Left renal pelvis (tissue), 4 donors: ENCODE results near the gene CFAP126. TPM values are rescaled to one million over a fixed set of nuclear protein-coding genes. Genes with fewer than 3 reads are reported as not detected.
A peak's percentile ranks its signal among the peaks of the same experiment; 100 is the strongest.
"Not testable (repeated sequence)": the region's sequence is repeated elsewhere in the genome, so short reads cannot be mapped to it uniquely, and the experiment has no call there.

ENCODE experiments used
- DNase-seq, 4 donors: peaks; one replicate each; pipeline ENCODE4 v3.0.0-alpha.2; 2013; ENCODE audit warnings: low read depth in 4 of 4, low spot score in 3 of 4
- polyA plus RNA-seq, 4 donors: library from polyadenylated mRNA; unstranded; fragments of 120-200 nt; gene quantifications; one replicate each; pipeline ENCODE4 v1.2.1, GENCODE V29; 2013; ENCODE audit not compliant: insufficient read length in 4 of 4

Gene CFAP126
- polyA plus RNA-seq, 4 donors = 1.2 to 14.6 (median 11.7) TPM

- peak in 3 of 4 donors; percentile 23 to 47 (median 24) for DNase-seq
These were observed 14.7 kb upstream of the CFAP126 start for GRCh38 chr1:161382214-161383019.

- no peak for DNase-seq
These were observed 14.0 kb upstream of the CFAP126 start for GRCh38 chr1:161381707-161382106.

- DNase-seq = no peak
These were observed 11.4 kb upstream of the CFAP126 start for GRCh38 chr1:161379071-161379470.

GRCh38 chr1:161378014-161378413 lies 10.3 kb upstream of the CFAP126 start:
- no peak for DNase-seq

- DNase-seq = no peak
These were observed 6.7 kb upstream of the CFAP126 start for GRCh38 chr1:161374373-161374772.

GRCh38 chr1:161373442-161373841 lies 5.8 kb upstream of the CFAP126 start:
- no peak for DNase-seq

- no peak for DNase-seq
These were observed 2.5 kb downstream of the CFAP126 start for GRCh38 chr1:161365207-161365606.

- no peak for DNase-seq
These were observed 3.3 kb downstream of the CFAP126 start for GRCh38 chr1:161364332-161364731.

- DNase-seq = peak in 1 of 4 donors; percentile 8
These were observed 8.4 kb downstream of the CFAP126 start for GRCh38 chr1:161359291-161359690.

GRCh38 chr1:161357073-161357472 lies 10.6 kb downstream of the CFAP126 start:
- DNase-seq = no peak

GRCh38 chr1:161351482-161351881 lies 16.2 kb downstream of the CFAP126 start:
- DNase-seq = no peak

- DNase-seq = no peak
These were observed 17.0 kb downstream of the CFAP126 start for GRCh38 chr1:161350671-161351070.

GRCh38 chr1:161342821-161343220 lies 24.9 kb downstream of the CFAP126 start:
- no peak for DNase-seq

GRCh38 chr1:161342177-161342576 lies 25.5 kb downstream of the CFAP126 start:
- no peak for DNase-seq

- no peak for DNase-seq
These were observed 31.9 kb downstream of the CFAP126 start for GRCh38 chr1:161335796-161336195.

- no peak for DNase-seq
These were observed 34.5 kb downstream of the CFAP126 start for GRCh38 chr1:161333166-161333565.

- DNase-seq = no peak
These were observed 37.3 kb downstream of the CFAP126 start for GRCh38 chr1:161330346-161330745.

GRCh38 chr1:161324020-161324419 lies 43.7 kb downstream of the CFAP126 start:
- no peak for DNase-seq

GRCh38 chr1:161315841-161316674 lies 51.6 kb downstream of the CFAP126 start:
- DNase-seq = not testable (repeated sequence)
